PC-3 (cell line): ENCODE results near the gene TEX30. TPM values are rescaled to one million over a fixed set of nuclear protein-coding genes. Genes with fewer than 3 reads are reported as not detected.
A peak's percentile ranks its signal among the peaks of the same experiment; 100 is the strongest.

Source experiments
- ATAC-seq: fragments of 200-7000 bp; cut with Tn5 transposase; 2 replicates; pipeline ENCODE4 v1.9.1; 2020; ENCODE audit warnings: mild to moderate bottlenecking, moderate library complexity
- BruUV-seq: library from RNA; stranded (reverse); fragments of 400-500 nt; replicated peaks from 2 replicates; lab custom pipeline; 2021; lab: Mats Ljungman, UMichigan
- CTCF ChIA-PET: fragments of 300-600 bp; sonication (Branson Sonifier 250); formaldehyde crosslinking; loops from one replicate; lab custom pipeline; 2022; ENCODE audit warnings: antibody characterized with exemption; lab: Charles Lee
- POLR2A ChIA-PET: fragments of 300-600 bp; sonication (Branson Sonifier 250); formaldehyde crosslinking; loops from one replicate; lab custom pipeline; 2022; ENCODE audit warnings: antibody characterized with exemption; ENCODE audit not compliant: unreplicated experiment; lab: Charles Lee
- DNase-seq: peaks from one replicate; pipeline ENCODE4 v3.0.0-alpha.2; 2015
- H2AFZ ChIP-seq: fragments of 300-600 bp; sonication (generic); 2 replicates; pipeline ENCODE4 v1.6.0; 2016; ENCODE audit warnings: antibody characterized with exemption, low read length
- H3F3A ChIP-seq: fragments of 300-600 bp; sonication (generic); one replicate; pipeline ENCODE4 v1.6.0; 2017; ENCODE audit warnings: antibody characterized with exemption, low read length, control low read depth, mild to moderate bottlenecking; ENCODE audit not compliant: unreplicated experiment
- H3K27ac ChIP-seq: fragments of 300-600 bp; sonication (generic); 2 replicates; pipeline ENCODE4 v1.5.1; 2016; ENCODE audit warnings: mild to moderate bottlenecking, low read length
- H3K27me3 ChIP-seq: fragments of 300-600 bp; sonication (generic); 2 replicates; pipeline ENCODE4 v1.6.1; 2016; ENCODE audit warnings: low read length, mixed read lengths
- H3K36me3 ChIP-seq: fragments of 300-600 bp; sonication (generic); 2 replicates; pipeline ENCODE4 v1.6.1; 2016; ENCODE audit warnings: low read depth, mixed run types, low read length, mixed read lengths
- H3K4me1 ChIP-seq: fragments of 300-600 bp; sonication (generic); 2 replicates; pipeline ENCODE4 v1.5.1; 2016; ENCODE audit warnings: low read length; ENCODE audit not compliant: insufficient read depth
- H3K4me2 ChIP-seq: fragments of 300-600 bp; sonication (generic); 2 replicates; pipeline ENCODE4 v1.6.0; 2016; ENCODE audit warnings: low read length
- H3K4me3 ChIP-seq: fragments of 300-600 bp; sonication (generic); 2 replicates; pipeline ENCODE4 v1.5.1; 2016; ENCODE audit warnings: mild to moderate bottlenecking, low read length, mixed read lengths
- H3K79me2 ChIP-seq: fragments of 300-600 bp; sonication (generic); 2 replicates; pipeline ENCODE4 v1.6.1; 2017; ENCODE audit warnings: low read length, mixed read lengths
- H3K9ac ChIP-seq: fragments of 300-600 bp; sonication (generic); 2 replicates; pipeline ENCODE4 v1.6.0; 2016; ENCODE audit warnings: mild to moderate bottlenecking, low read length
- H3K9me2 ChIP-seq: fragments of 300-600 bp; sonication (generic); replicated peaks from 2 replicates; pipeline ENCODE4 v1.6.1; 2016; ENCODE audit warnings: mixed run types, low read length, mixed read lengths
- H3K9me3 ChIP-seq: fragments of 300-600 bp; sonication (generic); 2 replicates; pipeline ENCODE4 v1.6.1; 2016; ENCODE audit warnings: low read length, mixed read lengths
- H4K20me1 ChIP-seq: fragments of 300-600 bp; sonication (generic); 2 replicates; pipeline ENCODE4 v1.6.1; 2016; ENCODE audit warnings: low read length, mixed read lengths
- EZH2 ChIP-seq: fragments of 300-600 bp; sonication (generic); IDR thresholded peaks from one replicate; pipeline ENCODE4 v1.6.1; 2017; ENCODE audit warnings: antibody characterized with exemption, mild to moderate bottlenecking, low read length; ENCODE audit not compliant: unreplicated experiment
- EZH2phosphoT487 ChIP-seq: fragments of 300-600 bp; sonication (generic); IDR thresholded peaks from 2 replicates; pipeline ENCODE4 v1.6.1; 2018; ENCODE audit warnings: mild to moderate bottlenecking, antibody characterized with exemption, low read length, borderline replicate concordance
- intact Hi-C: fragments of 100-400 bp; cut with micrococcal nuclease; formaldehyde crosslinking; loops from 2 replicates; pipeline ENCODE4 v1.9.0; 2023
- total RNA-seq: library from RNA; depleted of rRNA; stranded (reverse); fragments of >200 nt; gene quantifications from 2 replicates; pipeline ENCODE4 v1.2.3, GENCODE V29; 2014
- TF ChIP-seq, protein P1 (sequence below): fragments of 300-600 bp; sonication (generic); conservative IDR thresholded peaks from 2 replicates; pipeline ENCODE4 v1.5.1; 2017; ENCODE audit warnings: antibody characterized with exemption, low read depth, mild to moderate bottlenecking, low read length

The TEX30 gene
- total RNA-seq, 1 experiment from 2014 or later = 16.7 TPM

DNA sequence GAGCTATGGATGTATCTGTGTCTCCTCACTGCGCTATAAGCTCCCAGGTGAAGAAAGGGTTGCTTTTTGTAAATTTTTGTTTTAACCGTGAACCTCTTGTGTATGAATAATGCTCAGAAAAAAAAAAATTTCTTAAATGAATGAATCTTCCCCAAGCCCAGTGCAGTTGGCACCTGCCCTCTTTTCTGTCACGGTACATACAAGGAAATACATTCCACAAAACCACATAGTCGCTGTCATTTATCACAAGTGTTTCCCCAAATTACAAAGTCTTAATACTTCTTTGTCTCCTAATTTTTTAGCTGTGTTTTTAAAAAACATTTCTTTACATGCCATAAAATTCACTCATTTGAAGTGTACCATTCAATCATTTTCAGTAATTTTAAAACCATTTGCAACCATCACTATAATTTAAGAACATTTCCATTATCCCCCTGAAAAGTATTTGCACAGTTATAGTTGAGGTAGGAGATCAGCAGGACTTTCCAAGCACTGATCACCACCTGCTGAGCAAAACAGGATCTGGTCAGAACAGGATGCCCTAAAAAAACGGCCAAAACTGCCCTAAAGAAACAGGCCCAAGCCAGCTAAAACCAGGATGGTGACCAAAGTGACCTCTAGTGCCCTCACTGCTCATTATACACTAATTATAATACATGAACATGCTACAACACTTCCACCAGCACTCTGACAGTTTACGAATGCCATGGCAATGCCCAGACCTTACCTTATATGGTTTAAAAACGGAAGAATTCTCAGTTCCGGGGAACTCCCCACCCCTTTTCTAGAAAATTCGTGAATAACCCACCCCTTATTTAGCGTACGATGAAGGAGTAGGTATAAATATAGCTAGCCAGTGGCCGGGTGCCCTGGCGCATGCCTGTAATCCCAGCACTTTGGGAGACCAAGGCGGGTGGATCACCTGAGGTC, 1.3 kb upstream of the TEX30 start:
- intact Hi-C loops = loop anchor here (5.0 kb wide), 1 partner anchor 48 kb away; no protein-coding TSS in a partner anchor
- ChIA-PET CTCF (no interaction called here), POLR2A (no interaction called here)
- Histone ChIP-seq H3K79me2 (peaks cover 31% of the 10 kb centered on the region), H3K4me1 (peaks cover 16% of the 10 kb centered on the region), H3K9me3 (no peaks in the 10 kb centered on the region), H3K27me3 (no peaks in the 10 kb centered on the region), H3K27ac (no peak overlapping the region), H3K9ac (no peak overlapping the region), H3K4me2 (no peak overlapping the region), H3K4me3 (no peak overlapping the region), H3F3A (no peaks in the 10 kb centered on the region), H3K36me3 (no peaks in the 10 kb centered on the region), H4K20me1 (no peaks in the 10 kb centered on the region), H3K9me2 (no peaks in the 10 kb centered on the region), H2AFZ (no peak overlapping the region)
- TF ChIP-seq EZH2phosphoT487 (no peak), EZH2 (no peak)
- TF ChIP-seq, protein P1, sequence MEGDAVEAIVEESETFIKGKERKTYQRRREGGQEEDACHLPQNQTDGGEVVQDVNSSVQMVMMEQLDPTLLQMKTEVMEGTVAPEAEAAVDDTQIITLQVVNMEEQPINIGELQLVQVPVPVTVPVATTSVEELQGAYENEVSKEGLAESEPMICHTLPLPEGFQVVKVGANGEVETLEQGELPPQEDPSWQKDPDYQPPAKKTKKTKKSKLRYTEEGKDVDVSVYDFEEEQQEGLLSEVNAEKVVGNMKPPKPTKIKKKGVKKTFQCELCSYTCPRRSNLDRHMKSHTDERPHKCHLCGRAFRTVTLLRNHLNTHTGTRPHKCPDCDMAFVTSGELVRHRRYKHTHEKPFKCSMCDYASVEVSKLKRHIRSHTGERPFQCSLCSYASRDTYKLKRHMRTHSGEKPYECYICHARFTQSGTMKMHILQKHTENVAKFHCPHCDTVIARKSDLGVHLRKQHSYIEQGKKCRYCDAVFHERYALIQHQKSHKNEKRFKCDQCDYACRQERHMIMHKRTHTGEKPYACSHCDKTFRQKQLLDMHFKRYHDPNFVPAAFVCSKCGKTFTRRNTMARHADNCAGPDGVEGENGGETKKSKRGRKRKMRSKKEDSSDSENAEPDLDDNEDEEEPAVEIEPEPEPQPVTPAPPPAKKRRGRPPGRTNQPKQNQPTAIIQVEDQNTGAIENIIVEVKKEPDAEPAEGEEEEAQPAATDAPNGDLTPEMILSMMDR = no peak
- DNase-seq = no peak
- ATAC-seq = no peak
- BruUV-seq = no TSS peak

DNA sequence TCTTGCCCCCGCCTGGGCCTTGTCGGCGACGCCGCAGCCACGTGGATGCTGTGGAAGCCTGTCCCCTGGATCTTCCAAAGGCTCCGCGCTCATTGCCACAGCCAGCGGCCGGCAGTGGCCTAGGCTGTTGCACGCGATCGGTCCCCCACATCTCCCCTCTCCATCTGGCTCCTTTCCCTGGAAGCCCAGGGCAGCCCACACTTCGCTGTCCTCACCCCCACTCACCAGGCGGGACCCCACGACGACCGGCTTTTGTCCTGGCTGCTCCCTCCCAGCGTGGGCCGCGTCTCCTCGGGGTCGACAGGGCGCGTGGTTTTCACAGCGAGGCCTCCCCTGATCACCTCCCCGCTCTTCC, 605 bp upstream of the TEX30 start:
- Histone ChIP-seq H3K27ac (no peak overlapping the region), H3K36me3 (no peaks in the 10 kb centered on the region), H3K9ac (peak overlapping the region; percentile 86), H3K4me3 (peak overlapping the region; percentile 92), H2AFZ (peak overlapping the region; percentile 81), H3K4me1 (peaks cover 17% of the 10 kb centered on the region), H3K9me2 (no peaks in the 10 kb centered on the region), H3K4me2 (peak overlapping the region; percentile 82), H3K27me3 (no peaks in the 10 kb centered on the region), H4K20me1 (no peaks in the 10 kb centered on the region), H3K9me3 (no peaks in the 10 kb centered on the region), H3K79me2 (peaks cover 31% of the 10 kb centered on the region), H3F3A (no peaks in the 10 kb centered on the region)
- DNase-seq (no peak), ATAC-seq (no peak)
- CTCF ChIA-PET = no interaction called here
- intact Hi-C loops = loop anchor here (5.0 kb wide), 1 partner anchor 47 kb away; no protein-coding TSS in a partner anchor
- no TSS peak for BruUV-seq
- POLR2A ChIA-PET = interaction anchor here (0.6 kb wide), 1 partner anchor 130 kb away, joined by 3 read pairs; no protein-coding TSS in a partner anchor
- TF ChIP-seq EZH2 = no peak
- TF ChIP-seq EZH2phosphoT487 = no peak
- TF ChIP-seq, protein P1 = no peak

DNA sequence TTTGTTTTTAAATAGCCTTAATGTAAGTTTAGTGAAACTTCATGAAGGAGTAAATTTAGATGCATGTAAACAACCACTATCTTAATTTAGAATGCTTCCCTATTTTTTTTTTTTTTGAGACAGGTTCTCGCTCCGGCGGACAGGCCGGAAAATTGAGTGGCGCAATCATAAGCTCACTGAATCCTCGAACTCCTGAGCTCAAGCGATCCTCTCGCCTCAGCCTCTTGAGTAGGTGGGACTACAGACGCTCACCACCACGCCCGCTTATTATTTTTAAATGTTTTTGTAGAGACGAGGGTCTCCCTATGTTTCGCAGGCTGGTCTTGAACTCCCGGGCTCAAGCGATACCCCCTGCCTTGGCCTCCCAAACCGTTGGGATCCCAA, 1.6 kb downstream of the TEX30 start:
- TF ChIP-seq EZH2 = no peak
- BruUV-seq = no TSS peak
- POLR2A ChIA-PET = no interaction called here
- intact Hi-C loops = loop anchor here (2.0 to 5.0 kb wide), 2 partner anchors 27 to 45 kb away; partner anchors contain the start of genes BIVM and POGLUT2
- Histone ChIP-seq H3K9ac (no peak overlapping the region), H3K9me3 (no peaks in the 10 kb centered on the region), H3K79me2 (peaks cover 31% of the 10 kb centered on the region), H3K4me1 (peaks cover 17% of the 10 kb centered on the region), H3F3A (no peaks in the 10 kb centered on the region), H3K27me3 (no peaks in the 10 kb centered on the region), H3K4me2 (peak overlapping the region; percentile 82; the same call in 1 of the 2 replicates), H2AFZ (no peak overlapping the region), H3K4me3 (peak overlapping the region; percentile 92; the same call in 1 of the 2 replicates), H3K9me2 (no peaks in the 10 kb centered on the region), H3K27ac (no peak overlapping the region), H3K36me3 (no peaks in the 10 kb centered on the region), H4K20me1 (no peaks in the 10 kb centered on the region)
- no peak for DNase-seq
- no peak for ATAC-seq
- CTCF ChIA-PET = no interaction called here
